K562 (cell line): ENCODE results near the gene F12. TPM values are rescaled to one million over a fixed set of nuclear protein-coding genes. Genes with fewer than 3 reads are reported as not detected.

Experiments used
- FOXA1 ChIP-seq: fragments of 450-650 bp; IDR thresholded peaks from 2 replicates; pipeline ENCODE4 v1.6.1; 2016; ENCODE audit warnings: mild to moderate bottlenecking, borderline replicate concordance
- HBP1 ChIP-seq: fragments of 450-650 bp; formaldehyde crosslinking; IDR thresholded peaks from 2 replicates; pipeline ENCODE4 v1.4.0; 2022; ENCODE audit warnings: missing genetic modification characterization
- HDAC1 ChIP-seq, 2 experiments: fragments of 450-650 bp; IDR thresholded peaks; 2 replicates each; pipeline ENCODE4 v1.6.1; 2016 to 2017; ENCODE audit warnings: inconsistent platforms in 1 of 2, mild to moderate bottlenecking in 1 of 2, moderate library complexity in 1 of 2
- MAZ ChIP-seq, 2 experiments: fragments of 450-650 bp in 1 of 2; sonication (generic) in 1 of 2; formaldehyde crosslinking; IDR thresholded peaks in 1 of 2; conservative IDR thresholded peaks in 1 of 2; 2 replicates each; pipeline versions ENCODE4 v1.4.0 to v1.5.0; 2020; ENCODE audit warnings: mild to moderate bottlenecking in 1 of 2, missing genetic modification reagents in 1 of 2
- PTRF ChIP-seq: fragments of 450-650 bp; IDR thresholded peaks from 2 replicates; pipeline ENCODE4 v1.6.1; 2016; ENCODE audit warnings: mild to moderate bottlenecking, missing genetic modification characterization, missing compliant biosample characterization
- SP1 ChIP-seq: sonication (generic); formaldehyde crosslinking; IDR thresholded peaks from 2 replicates; pipeline ENCODE4 v1.8.1; 2022; ENCODE audit warnings: mild to moderate bottlenecking, missing genetic modification reagents
- TFAP4 ChIP-seq: sonication (generic); formaldehyde crosslinking; IDR thresholded peaks from 2 replicates; pipeline ENCODE4 v1.8.0; 2022; ENCODE audit warnings: missing genetic modification reagents, mild to moderate bottlenecking, moderate library complexity, borderline replicate concordance
- VEZF1 ChIP-seq: fragments of 200-800 bp; sonication (Bioruptor generic); IDR thresholded peaks from 2 replicates; pipeline ENCODE4 v1.6.1; 2017; ENCODE audit warnings: missing genetic modification characterization, missing compliant biosample characterization
- YY1 ChIP-seq, 3 experiments: IDR thresholded peaks; 2 replicates each; pipeline ENCODE4 v1.6.1; 2011; ENCODE audit warnings: low read length in 2 of 3, mild to moderate bottlenecking in 2 of 3, moderate library complexity in 2 of 3, borderline replicate concordance in 1 of 3, control low read depth in 1 of 3, low read depth in 1 of 3; ENCODE audit not compliant: insufficient read depth in 3 of 3, insufficient replicate concordance in 2 of 3, control insufficient read depth in 1 of 3, insufficient read length in 1 of 3; ENCODE audit errors: extremely low read depth in 1 of 3
- ZNF311 ChIP-seq: fragments of 250-450 bp; sonication (Bioruptor Pico); IDR thresholded peaks from 2 replicates; pipeline ENCODE4 v1.4.0; 2020; ENCODE audit warnings: mild to moderate bottlenecking, moderate library complexity
- polyA plus RNA-seq, 8 experiments: library from polyadenylated mRNA; depleted of rRNA in 4 of 8; stranded (reverse) in 5 of 8; unstranded in 3 of 8; fragments of >200 nt; fragmentation: Nextera tagmentation in 2 of 8; fragmentation: Illumina TruSeq in 1 of 8; extraction: Ambion mirVana in 2 of 8; extraction: Trizol in 1 of 8; gene quantifications; 2 replicates each; pipeline versions ENCODE4 v1.2.1 to v1.2.3, GENCODE V29; 2011 to 2014; ENCODE audit warnings: inconsistent platforms in 1 of 8, missing spikeins in 1 of 8
- total RNA-seq, 7 experiments: library from RNA; depleted of rRNA in 6 of 7; stranded (reverse); fragments of >200 nt in 6 of 7; fragmentation: Illumina TruSeq in 2 of 7; extraction: Trizol in 2 of 7; gene quantifications; 2 replicates each; pipeline versions ENCODE4 v1.2.1 to v1.2.3, GENCODE V29; 2011 to 2021; ENCODE audit warnings: low replicate concordance in 1 of 7
- TF ChIP-seq, protein P1 (sequence below): fragments of 450-650 bp; IDR thresholded peaks from 2 replicates; pipeline ENCODE4 v1.6.1; 2016; ENCODE audit warnings: low read depth
- TF ChIP-seq, protein P2 (sequence below): fragments of 450-650 bp; conservative IDR thresholded peaks from 2 replicates; pipeline ENCODE4 v1.6.1; 2016; ENCODE audit warnings: missing genetic modification characterization, low read depth, mild to moderate bottlenecking, missing compliant biosample characterization, moderate library complexity

Gene F12
- total and polyA plus RNA-seq, 9 of the 15 experiments (the other 6 are each of a cell fraction or from before 2014, with no cell fraction given), result 0.59 to 18.3 (median 3.6) TPM

- TF ChIP-seq, protein P1, sequence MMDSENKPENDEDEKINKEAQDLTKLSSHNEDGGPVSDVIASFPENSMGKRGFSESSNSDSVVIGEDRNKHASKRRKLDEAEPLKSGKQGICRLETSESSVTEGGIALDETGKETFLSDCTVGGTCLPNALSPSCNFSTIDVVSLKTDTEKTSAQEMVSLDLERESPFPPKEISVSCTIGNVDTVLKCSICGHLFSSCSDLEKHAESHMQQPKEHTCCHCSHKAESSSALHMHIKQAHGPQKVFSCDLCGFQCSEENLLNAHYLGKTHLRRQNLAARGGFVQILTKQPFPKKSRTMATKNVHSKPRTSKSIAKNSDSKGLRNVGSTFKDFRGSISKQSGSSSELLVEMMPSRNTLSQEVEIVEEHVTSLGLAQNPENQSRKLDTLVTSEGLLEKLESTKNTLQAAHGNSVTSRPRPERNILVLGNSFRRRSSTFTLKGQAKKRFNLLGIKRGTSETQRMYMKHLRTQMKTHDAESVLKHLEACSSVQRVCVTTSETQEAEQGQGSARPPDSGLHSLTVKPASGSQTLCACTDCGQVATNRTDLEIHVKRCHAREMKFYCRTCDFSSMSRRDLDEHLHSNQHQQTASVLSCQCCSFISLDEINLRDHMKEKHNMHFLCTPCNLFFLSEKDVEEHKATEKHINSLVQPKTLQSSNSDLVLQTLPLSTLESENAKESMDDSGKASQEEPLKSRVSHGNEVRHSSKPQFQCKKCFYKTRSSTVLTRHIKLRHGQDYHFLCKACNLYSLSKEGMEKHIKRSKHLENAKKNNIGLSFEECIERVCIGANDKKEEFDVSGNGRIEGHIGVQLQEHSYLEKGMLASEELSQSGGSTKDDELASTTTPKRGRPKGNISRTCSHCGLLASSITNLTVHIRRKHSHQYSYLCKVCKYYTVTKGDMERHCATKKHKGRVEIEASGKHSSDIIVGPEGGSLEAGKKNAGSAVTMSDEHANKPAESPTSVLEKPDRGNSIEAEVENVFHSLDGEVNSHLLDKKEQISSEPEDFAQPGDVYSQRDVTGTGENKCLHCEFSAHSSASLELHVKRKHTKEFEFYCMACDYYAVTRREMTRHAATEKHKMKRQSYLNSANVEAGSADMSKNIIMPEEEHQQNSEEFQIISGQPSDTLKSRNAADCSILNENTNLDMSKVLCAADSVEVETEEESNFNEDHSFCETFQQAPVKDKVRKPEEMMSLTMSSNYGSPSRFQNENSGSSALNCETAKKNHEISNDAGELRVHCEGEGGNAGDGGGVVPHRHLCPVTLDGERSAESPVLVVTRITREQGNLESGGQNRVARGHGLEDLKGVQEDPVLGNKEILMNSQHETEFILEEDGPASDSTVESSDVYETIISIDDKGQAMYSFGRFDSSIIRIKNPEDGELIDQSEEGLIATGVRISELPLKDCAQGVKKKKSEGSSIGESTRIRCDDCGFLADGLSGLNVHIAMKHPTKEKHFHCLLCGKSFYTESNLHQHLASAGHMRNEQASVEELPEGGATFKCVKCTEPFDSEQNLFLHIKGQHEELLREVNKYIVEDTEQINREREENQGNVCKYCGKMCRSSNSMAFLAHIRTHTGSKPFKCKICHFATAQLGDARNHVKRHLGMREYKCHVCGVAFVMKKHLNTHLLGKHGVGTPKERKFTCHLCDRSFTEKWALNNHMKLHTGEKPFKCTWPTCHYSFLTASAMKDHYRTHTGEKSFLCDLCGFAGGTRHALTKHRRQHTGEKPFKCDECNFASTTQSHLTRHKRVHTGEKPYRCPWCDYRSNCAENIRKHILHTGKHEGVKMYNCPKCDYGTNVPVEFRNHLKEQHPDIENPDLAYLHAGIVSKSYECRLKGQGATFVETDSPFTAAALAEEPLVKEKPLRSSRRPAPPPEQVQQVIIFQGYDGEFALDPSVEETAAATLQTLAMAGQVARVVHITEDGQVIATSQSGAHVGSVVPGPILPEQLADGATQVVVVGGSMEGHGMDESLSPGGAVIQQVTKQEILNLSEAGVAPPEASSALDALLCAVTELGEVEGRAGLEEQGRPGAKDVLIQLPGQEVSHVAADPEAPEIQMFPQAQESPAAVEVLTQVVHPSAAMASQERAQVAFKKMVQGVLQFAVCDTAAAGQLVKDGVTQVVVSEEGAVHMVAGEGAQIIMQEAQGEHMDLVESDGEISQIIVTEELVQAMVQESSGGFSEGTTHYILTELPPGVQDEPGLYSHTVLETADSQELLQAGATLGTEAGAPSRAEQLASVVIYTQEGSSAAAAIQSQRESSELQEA, result no peak
- TF ChIP-seq HDAC1 (IDR thresholded peaks at IDR 0.05), result peak in 1 of 2 experiments; percentile 67; a peak in 2 of 4 replicates
- TF ChIP-seq YY1 (IDR thresholded peaks at IDR 0.05; ENCODE audit: borderline replicate concordance in 1 of 3, control insufficient read depth in 1 of 3, extremely low read depth in 1 of 3, insufficient read depth in 3 of 3, insufficient read length in 1 of 3, insufficient replicate concordance in 2 of 3, low read depth in 1 of 3, low read length in 2 of 3), result peak in 1 of 3 experiments; percentile 59
- TF ChIP-seq SP1 (CRISPR knock-in tag), result peak; percentile 47; the same call in 1 of the 2 replicates
- peak in 1 of 2 experiments; percentile 51; a peak in 1 of 4 replicates for TF ChIP-seq MAZ (CRISPR knock-in tag; conservative IDR thresholded peaks at IDR 0.05 in 1 of 2, IDR thresholded peaks at IDR 0.05 in 1 of 2)
- no peak for TF ChIP-seq ZNF311 (CRISPR knock-in tag)
- TF ChIP-seq FOXA1, result no peak
- TF ChIP-seq HBP1 (CRISPR knock-in tag), result no peak
- TF ChIP-seq, protein P2, sequence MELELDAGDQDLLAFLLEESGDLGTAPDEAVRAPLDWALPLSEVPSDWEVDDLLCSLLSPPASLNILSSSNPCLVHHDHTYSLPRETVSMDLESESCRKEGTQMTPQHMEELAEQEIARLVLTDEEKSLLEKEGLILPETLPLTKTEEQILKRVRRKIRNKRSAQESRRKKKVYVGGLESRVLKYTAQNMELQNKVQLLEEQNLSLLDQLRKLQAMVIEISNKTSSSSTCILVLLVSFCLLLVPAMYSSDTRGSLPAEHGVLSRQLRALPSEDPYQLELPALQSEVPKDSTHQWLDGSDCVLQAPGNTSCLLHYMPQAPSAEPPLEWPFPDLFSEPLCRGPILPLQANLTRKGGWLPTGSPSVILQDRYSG, result no peak
- no peak for TF ChIP-seq PTRF (tag)
- peak; percentile 61; the same call in 1 of the 2 replicates for TF ChIP-seq TFAP4
- TF ChIP-seq VEZF1 (CRISPR knock-in tag), result peak; percentile 85
These were observed 18.7 kb upstream of the F12 start (continued) for GRCh38 chr5:177427919-177428573.
